ENCODE results near the gene NKX1-1.
"Not testable (repeated sequence)": the region's sequence is repeated elsewhere in the genome, so short reads cannot be mapped to it uniquely, and the experiment has no call there.

Gene NKX1-1

GRCh38 chr4:1399508-1400190, 6.6 kb downstream of the NKX1-1 start:
- Mint-ChIP-seq H3K9me3 (peaks cover 37% of the 10 kb centered on the region), H3K4me3 (no peak overlapping the region), H3K27ac (no peak overlapping the region), H3K27me3 (ENCODE audit: low read depth, poor library complexity) (peaks cover 60% of the 10 kb centered on the region), H3K4me1 (no peaks in the 10 kb centered on the region), H3K36me3 (ENCODE audit: low read depth) (peaks cover 7% of the 10 kb centered on the region)
- TF ChIP-seq, protein P1, sequence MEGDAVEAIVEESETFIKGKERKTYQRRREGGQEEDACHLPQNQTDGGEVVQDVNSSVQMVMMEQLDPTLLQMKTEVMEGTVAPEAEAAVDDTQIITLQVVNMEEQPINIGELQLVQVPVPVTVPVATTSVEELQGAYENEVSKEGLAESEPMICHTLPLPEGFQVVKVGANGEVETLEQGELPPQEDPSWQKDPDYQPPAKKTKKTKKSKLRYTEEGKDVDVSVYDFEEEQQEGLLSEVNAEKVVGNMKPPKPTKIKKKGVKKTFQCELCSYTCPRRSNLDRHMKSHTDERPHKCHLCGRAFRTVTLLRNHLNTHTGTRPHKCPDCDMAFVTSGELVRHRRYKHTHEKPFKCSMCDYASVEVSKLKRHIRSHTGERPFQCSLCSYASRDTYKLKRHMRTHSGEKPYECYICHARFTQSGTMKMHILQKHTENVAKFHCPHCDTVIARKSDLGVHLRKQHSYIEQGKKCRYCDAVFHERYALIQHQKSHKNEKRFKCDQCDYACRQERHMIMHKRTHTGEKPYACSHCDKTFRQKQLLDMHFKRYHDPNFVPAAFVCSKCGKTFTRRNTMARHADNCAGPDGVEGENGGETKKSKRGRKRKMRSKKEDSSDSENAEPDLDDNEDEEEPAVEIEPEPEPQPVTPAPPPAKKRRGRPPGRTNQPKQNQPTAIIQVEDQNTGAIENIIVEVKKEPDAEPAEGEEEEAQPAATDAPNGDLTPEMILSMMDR (IDR thresholded peaks at IDR 0.05) = no peak
- peak; percentile 0 for DNase-seq

GRCh38 chr4:1398681-1399507, 7.3 kb downstream of the NKX1-1 start:
- peaks cover 37% of the 10 kb centered on the region for H3K9me3 Mint-ChIP-seq
- no peak overlapping the region for H3K27ac Mint-ChIP-seq
- H3K4me1 Mint-ChIP-seq = no peaks in the 10 kb centered on the region
- peak; percentile 0 for DNase-seq
- H3K27me3 Mint-ChIP-seq (ENCODE audit: low read depth, poor library complexity) = peaks cover 53% of the 10 kb centered on the region
- TF ChIP-seq, protein P1 (IDR thresholded peaks at IDR 0.05) = no peak
- H3K36me3 Mint-ChIP-seq (ENCODE audit: low read depth) = peaks cover 7% of the 10 kb centered on the region
- H3K4me3 Mint-ChIP-seq = no peak overlapping the region

DNA sequence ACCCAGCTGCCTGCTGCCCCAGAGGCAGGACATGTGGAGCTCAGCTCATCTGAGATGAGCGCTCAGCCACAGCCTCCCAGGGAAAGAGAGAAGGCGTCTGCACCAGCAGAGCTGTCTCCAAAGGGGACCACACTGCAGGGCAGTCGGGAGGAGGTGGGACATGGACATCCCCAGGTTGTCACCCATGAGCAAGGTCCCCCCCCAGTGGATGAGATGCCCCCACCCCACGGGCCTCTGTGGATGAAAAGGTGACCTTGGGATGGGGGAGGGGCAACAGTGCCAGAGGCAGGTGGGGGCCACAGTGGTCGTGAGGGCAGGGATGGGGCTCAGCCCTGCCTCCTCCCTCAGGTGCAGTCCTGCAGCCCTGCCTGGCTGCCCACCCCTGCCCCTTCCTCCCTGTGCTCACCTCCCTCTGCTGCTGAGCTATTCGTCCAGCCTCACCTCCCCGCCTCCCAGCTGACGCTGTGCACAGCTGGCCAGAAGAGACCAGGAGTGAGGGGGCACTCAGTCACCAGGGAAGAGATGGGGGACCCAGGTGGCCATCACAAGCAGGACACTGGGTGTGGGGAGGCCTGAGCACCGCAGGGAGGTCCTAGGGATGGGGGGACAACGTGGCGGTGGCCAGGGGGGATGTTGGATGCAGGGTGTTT, 9.3 kb downstream of the NKX1-1 start:
- peaks cover 34% of the 10 kb centered on the region for H3K27me3 Mint-ChIP-seq (ENCODE audit: low read depth, poor library complexity)
- no peak overlapping the region for H3K4me3 Mint-ChIP-seq
- H3K4me1 Mint-ChIP-seq = no peaks in the 10 kb centered on the region
- TF ChIP-seq, protein P1 (IDR thresholded peaks at IDR 0.05) = no peak
- no peak overlapping the region for H3K27ac Mint-ChIP-seq
- H3K9me3 Mint-ChIP-seq = peaks cover 37% of the 10 kb centered on the region
- DNase-seq = peak; percentile 1
- H3K36me3 Mint-ChIP-seq (ENCODE audit: low read depth) = peaks cover 7% of the 10 kb centered on the region

DNA sequence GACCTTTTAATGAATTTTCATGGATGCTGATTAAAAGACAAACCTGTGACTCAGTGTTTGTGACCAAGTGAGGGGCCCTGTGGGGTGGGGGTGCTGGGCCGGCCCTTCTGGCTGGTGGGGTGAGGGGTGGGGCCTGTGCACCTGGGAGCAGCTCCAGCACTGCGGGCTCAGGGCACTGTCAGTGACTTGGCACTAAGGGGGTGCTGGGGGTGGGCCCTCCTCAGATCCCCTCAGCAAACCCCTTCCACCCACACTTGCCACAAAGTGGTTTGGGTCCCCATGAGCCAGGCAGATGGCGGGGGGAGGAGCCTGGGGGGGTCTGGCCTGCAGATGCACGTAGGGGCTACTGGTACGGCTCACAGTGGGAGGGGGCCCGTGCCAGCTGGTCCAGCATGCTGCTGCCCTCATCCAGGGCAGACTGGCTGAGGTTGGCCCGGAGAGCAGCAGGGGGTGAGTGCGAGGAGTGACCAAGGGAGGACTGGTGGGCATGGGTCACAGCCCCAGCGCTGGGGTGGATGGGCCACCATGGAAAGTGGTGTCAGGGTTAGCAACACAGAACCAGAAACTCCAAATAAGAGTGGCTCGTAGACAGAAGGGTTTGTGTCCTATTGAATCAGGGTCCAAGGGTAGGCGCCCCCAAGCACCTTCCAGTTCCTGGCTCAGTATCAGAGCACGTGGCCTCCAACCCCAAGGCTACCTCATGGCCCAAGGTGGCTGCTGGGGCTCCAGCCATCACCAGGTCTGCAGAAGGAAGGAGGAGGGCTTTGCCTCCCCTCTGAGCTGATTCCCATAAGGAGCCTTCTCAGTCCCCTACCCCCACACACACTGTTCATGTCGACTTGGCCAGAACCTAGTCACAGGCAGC, 10.1 kb downstream of the NKX1-1 start:
- peaks cover 26% of the 10 kb centered on the region for H3K27me3 Mint-ChIP-seq (ENCODE audit: low read depth, poor library complexity)
- no peak overlapping the region for H3K4me3 Mint-ChIP-seq
- H3K27ac Mint-ChIP-seq = no peak overlapping the region
- no peaks in the 10 kb centered on the region for H3K4me1 Mint-ChIP-seq
- peaks cover 37% of the 10 kb centered on the region for H3K9me3 Mint-ChIP-seq
- peak; percentile 1 for DNase-seq
- TF ChIP-seq, protein P1 (IDR thresholded peaks at IDR 0.05) = no peak
- peaks cover 7% of the 10 kb centered on the region for H3K36me3 Mint-ChIP-seq (ENCODE audit: low read depth)

GRCh38 chr4:1395389-1395820, 10.8 kb downstream of the NKX1-1 start:
- H3K36me3 Mint-ChIP-seq (ENCODE audit: low read depth); H3K4me1 Mint-ChIP-seq; DNase-seq; H3K27ac Mint-ChIP-seq: not testable (repeated sequence)
- Mint-ChIP-seq H3K4me3 (peak overlapping the region; percentile 42), H3K27me3 (ENCODE audit: low read depth, poor library complexity) (peaks cover 19% of the 10 kb centered on the region), H3K9me3 (peaks cover 37% of the 10 kb centered on the region)

GRCh38 chr4:1394554-1395388, 11.5 kb downstream of the NKX1-1 start:
- Mint-ChIP-seq H3K27me3 (ENCODE audit: low read depth, poor library complexity) (peaks cover 12% of the 10 kb centered on the region), H3K9me3 (peaks cover 33% of the 10 kb centered on the region)
- DNase-seq; H3K4me1 Mint-ChIP-seq; H3K36me3 Mint-ChIP-seq (ENCODE audit: low read depth); H3K27ac Mint-ChIP-seq; H3K4me3 Mint-ChIP-seq: not testable (repeated sequence)
